GM15510 (cell line): ENCODE results near the gene MST1.

Experiments used
- POLR2A ChIP-seq: IDR thresholded peaks from 3 replicates; pipeline ENCODE4 v1.6.1; 2011; ENCODE audit warnings: borderline replicate concordance; ENCODE audit not compliant: insufficient read length; ENCODE audit errors: extremely low read depth

The MST1 gene

DNA sequence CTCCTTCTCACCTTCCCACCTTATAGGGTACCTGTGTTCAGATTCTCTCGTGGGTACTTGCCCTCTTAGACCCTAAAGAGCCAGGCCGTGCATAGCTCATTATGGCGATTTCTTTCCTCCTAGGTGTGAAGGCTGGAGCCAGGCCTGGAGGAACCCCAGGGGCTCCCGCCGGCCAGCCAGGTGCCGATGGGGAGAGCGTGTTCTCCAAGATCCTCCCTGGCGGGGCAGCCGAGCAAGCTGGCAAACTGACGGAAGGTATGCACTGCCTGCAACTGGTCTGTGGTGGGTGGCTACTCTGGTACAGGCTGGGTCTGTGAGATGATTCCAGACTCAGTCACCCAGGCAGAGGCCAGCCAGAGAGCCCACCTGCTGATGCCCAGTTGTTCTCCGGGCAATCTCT is 25.0 kb downstream of the MST1 start:
- TF ChIP-seq POLR2A = no peak

DNA sequence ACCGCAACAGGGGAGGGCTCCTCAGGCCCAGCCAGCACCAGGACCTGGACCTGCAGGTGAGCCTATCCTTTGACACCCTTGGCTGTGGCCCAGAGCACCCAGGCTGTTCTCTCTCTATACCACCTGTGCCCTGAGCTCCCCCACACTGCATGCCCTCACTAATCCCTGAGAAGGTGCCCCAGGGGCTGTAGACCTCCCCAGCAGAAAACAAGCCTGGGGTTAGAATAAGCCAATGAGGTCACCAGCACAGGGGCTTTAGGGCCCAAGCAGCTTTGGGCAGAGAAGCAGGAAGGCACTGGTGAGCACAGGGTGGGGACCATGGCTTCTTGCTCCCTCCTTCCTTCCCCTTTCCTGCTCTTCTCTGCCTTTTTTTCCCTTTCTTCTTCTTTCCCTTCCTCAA is 25.4 kb downstream of the MST1 start:
- no peak for TF ChIP-seq POLR2A

DNA sequence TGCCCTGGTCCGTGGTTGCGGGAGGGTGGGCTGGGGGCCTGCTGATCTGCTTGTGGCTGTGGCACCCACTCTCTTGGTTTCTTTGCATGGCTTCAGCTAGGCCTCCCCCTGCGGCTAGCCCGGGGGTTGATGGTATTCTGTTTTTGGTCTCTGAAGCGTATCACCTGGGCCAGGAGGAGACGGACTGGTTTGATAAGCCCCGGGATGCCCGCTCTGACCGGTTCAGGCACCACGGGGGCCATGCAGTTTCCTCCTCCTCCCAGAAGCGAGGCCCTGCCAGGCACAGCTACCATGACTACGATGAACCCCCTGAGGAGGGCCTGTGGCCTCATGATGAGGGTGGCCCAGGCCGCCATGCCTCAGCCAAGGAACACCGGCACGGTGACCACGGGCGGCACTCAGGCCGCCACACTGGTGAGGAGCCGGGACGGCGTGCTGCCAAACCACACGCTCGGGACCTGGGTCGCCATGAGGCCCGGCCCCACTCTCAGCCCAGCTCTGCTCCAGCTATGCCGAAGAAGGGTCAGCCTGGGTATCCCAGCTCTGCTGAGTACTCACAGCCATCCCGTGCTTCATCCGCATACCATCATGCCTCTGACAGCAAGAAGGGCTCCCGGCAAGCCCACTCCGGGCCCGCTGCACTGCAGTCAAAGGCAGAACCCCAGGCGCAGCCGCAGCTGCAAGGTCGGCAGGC is 26.4 kb downstream of the MST1 start:
- no peak for TF ChIP-seq POLR2A

DNA sequence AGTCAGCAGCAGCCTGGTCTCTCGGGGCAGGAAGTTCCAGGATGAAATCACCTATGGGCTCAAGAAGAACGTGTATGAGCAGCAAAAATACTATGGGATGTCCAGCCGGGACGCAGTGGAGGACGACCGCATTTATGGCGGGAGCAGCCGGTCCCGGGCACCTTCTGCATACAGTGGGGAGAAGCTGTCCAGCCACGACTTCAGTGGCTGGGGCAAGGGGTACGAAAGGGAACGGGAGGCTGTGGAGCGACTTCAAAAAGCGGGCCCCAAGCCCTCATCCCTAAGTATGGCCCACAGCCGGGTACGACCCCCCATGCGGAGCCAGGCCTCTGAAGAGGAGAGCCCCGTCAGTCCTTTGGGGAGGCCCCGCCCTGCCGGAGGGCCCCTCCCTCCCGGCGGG is 27.3 kb downstream of the MST1 start:
- TF ChIP-seq POLR2A = no peak

DNA sequence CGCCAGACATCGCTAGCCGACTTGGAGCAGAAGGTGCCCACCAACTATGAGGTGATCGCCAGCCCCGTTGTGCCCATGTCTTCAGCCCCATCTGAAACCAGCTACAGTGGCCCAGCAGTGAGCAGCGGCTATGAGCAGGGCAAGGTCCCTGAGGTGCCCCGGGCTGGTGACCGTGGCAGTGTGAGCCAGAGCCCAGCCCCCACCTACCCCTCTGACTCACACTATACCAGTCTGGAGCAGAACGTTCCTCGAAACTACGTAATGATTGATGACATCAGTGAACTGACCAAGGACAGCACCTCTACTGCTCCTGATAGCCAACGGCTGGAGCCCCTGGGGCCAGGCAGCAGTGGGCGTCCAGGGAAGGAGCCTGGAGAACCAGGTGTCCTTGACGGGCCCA is 28.0 kb downstream of the MST1 start:
- TF ChIP-seq POLR2A = no peak

DNA sequence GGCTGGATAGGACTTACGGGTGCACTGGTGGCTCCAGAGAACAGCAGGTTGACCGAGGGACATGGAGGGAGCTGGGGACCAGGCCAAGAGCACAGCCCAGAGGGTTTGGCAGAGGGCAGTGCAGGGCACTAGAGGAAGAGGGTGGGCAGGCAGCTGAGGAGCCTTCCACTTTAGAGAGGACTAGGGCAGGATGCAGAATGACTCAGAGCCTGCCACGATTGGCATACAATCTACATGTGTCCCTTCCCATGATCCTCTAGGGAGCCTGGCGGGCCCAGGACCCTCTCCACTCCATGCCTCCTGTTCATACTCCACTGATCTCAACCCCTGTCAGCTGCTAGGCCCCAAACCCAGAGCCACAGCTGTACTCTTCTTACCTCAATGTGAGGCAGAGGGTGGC is 29.5 kb downstream of the MST1 start:
- no peak for TF ChIP-seq POLR2A

DNA sequence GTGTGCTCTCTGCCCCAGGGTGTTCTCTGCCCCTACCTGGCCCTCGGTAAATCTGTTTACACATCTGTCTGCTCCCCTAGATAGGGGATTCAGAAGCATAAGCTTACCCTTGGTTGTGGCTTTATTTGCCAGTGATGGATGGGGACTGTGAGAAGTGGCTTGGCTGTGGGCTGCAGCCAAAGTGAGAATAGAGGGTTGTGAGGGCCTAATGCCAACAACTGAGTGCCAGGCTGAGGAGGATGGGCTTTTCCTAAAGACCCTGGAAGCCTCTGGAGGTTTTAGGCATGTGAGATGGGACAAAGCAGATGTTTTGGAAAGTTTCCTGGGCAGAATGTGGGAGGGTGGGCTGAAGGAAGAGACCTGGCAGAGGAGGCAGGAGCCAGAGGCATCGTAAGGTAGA is 30.6 kb downstream of the MST1 start:
- TF ChIP-seq POLR2A = no peak

DNA sequence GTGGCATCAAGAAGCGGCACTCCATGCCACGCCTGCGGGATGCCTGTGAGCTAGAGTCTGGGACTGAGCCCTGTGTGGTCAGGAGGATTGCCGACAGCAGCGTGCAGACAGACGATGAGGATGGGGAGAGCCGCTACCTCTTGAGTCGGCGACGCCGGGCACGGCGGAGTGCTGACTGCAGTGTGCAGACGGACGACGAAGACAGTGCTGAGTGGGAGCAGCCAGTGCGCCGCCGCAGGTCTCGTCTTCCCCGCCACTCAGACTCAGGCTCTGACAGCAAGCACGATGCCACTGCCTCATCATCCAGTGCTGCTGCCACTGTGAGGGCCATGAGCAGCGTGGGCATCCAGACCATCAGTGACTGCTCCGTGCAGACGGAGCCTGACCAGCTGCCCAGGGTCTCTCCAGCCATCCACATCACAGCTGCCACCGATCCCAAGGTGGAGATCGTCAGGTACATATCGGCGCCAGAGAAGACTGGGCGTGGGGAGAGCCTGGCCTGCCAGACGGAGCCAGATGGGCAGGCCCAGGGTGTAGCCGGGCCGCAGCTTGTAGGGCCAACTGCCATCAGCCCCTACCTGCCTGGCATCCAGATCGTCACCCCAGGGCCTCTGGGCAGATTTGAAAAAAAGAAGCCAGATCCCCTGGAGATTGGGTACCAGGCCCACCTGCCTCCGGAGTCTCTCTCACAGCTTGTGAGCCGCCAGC is 31.9 kb downstream of the MST1 start:
- no peak for TF ChIP-seq POLR2A

DNA sequence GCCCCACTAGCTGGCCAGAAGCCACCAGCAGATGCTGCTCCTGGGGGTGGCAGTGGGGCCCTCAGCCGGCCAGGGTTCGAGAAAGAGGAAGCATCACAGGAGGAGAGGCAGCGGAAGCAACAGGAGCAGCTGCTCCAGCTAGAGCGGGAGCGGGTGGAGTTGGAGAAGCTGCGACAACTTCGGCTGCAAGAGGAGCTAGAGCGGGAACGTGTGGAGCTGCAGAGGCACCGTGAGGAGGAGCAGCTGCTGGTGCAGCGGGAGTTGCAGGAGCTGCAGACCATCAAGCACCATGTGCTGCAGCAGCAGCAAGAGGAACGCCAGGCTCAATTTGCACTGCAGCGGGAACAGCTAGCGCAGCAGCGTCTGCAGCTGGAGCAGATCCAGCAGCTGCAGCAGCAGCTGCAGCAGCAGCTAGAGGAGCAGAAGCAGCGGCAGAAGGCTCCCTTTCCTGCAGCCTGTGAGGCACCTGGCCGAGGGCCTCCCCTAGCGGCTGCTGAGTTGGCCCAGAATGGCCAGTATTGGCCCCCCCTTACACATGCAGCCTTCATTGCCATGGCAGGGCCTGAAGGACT is 32.6 kb downstream of the MST1 start:
- TF ChIP-seq POLR2A = no peak

DNA sequence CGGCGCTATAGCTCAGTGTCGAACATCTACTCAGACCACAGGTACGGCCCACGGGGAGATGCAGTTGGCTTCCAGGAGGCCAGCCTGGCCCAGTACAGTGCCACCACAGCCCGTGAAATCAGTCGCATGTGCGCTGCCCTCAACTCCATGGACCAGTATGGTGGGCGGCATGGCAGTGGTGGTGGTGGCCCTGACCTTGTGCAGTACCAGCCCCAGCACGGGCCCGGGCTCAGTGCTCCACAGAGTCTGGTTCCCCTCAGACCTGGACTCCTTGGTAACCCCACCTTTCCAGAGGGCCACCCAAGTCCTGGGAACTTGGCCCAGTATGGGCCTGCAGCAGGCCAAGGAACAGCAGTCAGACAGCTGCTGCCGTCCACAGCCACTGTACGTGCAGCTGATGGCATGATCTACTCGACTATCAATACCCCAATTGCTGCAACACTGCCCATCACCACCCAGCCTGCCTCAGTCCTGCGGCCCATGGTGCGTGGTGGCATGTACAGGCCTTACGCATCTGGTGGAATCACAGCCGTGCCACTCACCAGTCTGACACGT is 33.5 kb downstream of the MST1 start:
- no peak for TF ChIP-seq POLR2A

DNA sequence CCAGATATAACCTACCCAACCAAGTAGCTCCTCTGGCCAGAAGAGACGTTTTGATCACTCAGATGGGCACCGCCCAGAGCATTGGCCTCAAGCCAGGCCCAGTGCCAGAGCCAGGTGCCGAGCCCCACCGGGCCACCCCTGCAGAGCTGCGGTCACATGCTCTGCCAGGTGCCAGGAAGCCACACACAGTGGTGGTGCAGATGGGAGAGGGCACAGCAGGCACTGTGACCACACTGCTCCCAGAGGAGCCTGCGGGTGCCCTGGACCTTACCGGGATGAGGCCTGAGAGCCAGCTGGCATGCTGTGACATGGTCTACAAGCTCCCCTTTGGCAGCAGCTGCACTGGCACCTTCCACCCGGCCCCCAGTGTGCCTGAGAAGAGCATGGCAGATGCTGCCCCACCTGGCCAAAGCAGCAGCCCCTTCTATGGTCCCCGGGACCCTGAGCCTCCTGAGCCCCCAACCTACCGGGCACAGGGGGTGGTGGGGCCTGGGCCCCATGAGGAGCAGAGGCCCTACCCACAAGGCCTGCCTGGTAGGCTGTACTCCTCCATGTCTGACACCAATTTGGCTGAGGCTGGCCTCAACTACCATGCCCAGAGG is 34.2 kb downstream of the MST1 start:
- TF ChIP-seq POLR2A = no peak

DNA sequence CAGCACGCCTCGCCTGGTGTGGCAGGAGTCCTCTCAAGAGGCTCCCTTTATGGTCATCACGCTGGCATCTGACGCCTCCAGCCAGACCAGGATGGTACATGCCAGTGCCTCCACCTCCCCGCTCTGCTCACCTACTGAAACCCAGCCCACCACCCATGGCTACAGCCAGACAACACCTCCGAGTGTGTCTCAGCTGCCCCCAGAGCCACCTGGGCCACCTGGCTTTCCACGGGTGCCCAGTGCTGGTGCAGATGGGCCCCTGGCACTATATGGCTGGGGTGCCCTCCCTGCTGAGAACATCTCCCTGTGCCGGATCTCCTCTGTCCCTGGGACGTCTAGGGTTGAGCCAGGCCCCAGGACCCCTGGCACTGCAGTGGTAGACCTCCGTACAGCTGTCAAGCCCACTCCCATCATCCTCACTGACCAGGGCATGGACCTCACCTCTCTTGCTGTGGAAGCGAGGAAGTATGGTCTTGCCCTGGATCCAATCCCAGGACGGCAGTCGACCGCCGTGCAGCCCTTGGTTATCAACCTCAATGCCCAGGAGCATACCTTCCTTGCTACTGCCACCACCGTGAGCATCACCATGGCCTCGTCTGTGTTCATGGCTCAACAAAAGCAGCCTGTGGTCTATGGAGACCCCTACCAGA is 35.0 kb downstream of the MST1 start:
- TF ChIP-seq POLR2A = no peak

DNA sequence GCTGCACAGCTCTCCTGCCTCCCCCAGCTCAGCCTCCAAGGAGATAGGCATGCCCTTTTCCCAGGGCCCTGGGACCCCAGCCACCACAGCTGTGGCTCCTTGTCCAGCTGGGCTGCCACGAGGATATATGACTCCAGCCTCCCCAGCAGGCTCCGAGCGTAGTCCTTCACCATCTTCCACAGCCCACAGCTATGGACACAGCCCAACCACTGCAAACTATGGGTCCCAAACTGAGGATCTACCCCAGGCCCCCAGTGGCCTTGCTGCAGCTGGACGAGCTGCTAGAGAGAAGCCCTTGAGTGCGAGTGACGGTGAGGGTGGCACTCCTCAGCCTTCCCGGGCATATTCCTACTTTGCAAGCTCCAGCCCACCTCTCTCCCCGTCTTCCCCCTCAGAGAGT is 35.7 kb downstream of the MST1 start:
- TF ChIP-seq POLR2A = no peak

DNA sequence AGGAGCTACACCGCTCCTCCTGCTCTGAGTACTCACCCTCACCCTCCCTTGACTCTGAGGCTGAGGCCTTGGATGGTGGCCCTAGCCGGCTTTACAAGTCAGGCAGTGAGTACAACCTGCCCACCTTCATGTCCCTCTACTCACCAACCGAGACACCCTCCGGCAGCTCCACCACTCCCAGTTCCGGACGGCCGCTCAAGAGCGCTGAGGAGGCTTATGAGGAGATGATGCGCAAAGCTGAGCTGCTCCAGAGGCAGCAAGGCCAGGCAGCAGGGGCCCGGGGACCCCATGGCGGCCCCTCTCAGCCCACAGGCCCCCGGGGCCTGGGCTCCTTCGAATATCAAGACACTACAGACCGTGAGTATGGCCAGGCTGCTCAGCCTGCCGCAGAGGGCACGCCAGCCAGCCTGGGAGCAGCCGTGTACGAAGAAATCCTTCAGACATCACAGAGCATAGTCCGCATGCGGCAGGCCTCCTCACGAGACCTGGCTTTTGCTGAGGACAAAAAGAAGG is 36.3 kb downstream of the MST1 start:
- TF ChIP-seq POLR2A = no peak

DNA sequence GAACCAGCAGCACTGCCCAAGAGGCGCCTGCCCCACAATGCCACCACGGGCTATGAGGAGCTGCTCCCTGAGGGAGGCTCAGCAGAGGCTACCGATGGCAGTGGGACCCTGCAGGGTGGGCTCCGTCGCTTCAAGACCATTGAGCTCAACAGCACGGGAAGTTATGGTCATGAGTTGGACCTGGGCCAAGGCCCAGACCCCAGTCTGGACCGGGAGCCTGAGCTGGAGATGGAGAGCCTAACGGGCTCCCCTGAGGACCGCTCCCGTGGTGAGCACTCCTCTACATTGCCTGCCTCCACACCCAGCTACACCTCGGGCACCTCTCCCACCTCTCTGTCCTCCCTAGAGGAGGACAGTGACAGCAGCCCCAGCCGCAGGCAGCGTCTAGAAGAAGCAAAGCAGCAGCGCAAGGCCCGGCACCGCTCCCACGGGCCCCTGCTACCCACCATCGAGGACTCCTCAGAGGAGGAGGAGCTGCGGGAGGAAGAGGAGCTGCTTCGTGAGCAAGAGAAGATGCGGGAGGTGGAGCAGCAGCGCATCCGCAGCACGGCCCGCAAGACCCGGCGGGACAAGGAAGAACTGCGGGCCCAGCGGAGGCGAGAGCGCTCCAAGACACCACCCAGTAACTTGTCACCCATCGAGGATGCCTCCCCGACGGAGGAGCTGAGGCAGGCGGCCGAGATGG is 36.9 kb downstream of the MST1 start:
- TF ChIP-seq POLR2A = no peak

DNA sequence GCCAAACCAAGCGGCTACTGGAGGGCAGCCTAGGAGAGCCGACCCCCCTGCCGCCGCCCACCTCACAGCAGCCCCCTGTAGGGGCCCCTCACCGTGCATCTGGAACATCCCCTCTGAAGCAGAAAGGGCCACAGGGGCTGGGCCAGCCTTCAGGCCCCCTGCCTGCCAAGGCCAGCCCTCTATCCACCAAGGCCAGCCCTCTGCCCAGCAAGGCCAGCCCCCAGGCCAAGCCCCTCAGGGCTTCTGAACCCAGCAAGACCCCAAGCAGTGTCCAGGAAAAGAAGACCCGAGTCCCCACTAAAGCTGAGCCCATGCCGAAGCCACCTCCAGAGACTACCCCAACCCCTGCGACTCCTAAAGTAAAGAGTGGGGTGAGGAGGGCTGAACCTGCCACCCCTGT is 38.6 kb downstream of the MST1 start:
- TF ChIP-seq POLR2A = no peak
